Endothelial cell of umbilical vein (primary cell): ENCODE data around the gene ZAR1L. TPM values are rescaled to one million over a fixed set of nuclear protein-coding genes. Genes with fewer than 3 reads are reported as not detected.

ENCODE experiments used
- BruUV-seq: library from RNA; stranded (reverse); fragments of 400-500 nt; replicated peaks from 2 replicates; lab custom pipeline; 2021; lab: Mats Ljungman, UMichigan
- CTCF ChIA-PET: fragments of 300-600, 350-600 bp; sonication (Branson Sonifier 250); formaldehyde crosslinking; loops from one replicate; lab custom pipeline; 2021; ENCODE audit warnings: antibody characterized with exemption, inconsistent platforms; lab: Charles Lee
- POLR2A ChIA-PET: fragments of 300-600, 350-600 bp; sonication (Branson Sonifier 250); formaldehyde crosslinking; loops from one replicate; lab custom pipeline; 2021; ENCODE audit warnings: antibody characterized with exemption, inconsistent platforms; lab: Charles Lee
- DNase-seq: peaks from one replicate; pipeline ENCODE4 v3.0.0-alpha.2; 2011; ENCODE audit warnings: low read depth, low spot score
- FAIRE-seq: peaks from 2 replicates; lab custom pipeline; 2011; peaks lifted over from hg19 to GRCh38; lab: Jason Lieb, UNC
- H2AFZ ChIP-seq: 2 replicates; pipeline ENCODE4 v1.6.0; 2012; ENCODE audit warnings: low read depth, low read length, control low read depth, inconsistent platforms
- H3K27ac ChIP-seq: 2 replicates; pipeline ENCODE4 v1.5.1; 2011; ENCODE audit warnings: low read depth, mild to moderate bottlenecking, control low read depth, low read length, moderate library complexity; ENCODE audit not compliant: insufficient read depth
- H3K27me3 ChIP-seq, 2 experiments: 2 replicates each; pipeline versions ENCODE4 v1.6.0 to v1.6.1; 2011; ENCODE audit warnings: low read length in 2 of 2, mixed read lengths in 1 of 2; ENCODE audit not compliant: control insufficient read depth in 2 of 2, insufficient read depth in 2 of 2
- H3K36me3 ChIP-seq, 2 experiments: 2 replicates in 1 of 2; 3 replicates in 1 of 2; pipeline ENCODE4 v1.5.1; 2011; ENCODE audit warnings: low read length in 2 of 2, mild to moderate bottlenecking in 1 of 2, moderate library complexity in 1 of 2; ENCODE audit not compliant: control insufficient read depth in 2 of 2, insufficient read depth in 2 of 2; ENCODE audit errors: extremely low read depth in 1 of 2
- H3K4me1 ChIP-seq: 3 replicates; pipeline ENCODE4 v1.5.1; 2011; ENCODE audit warnings: mild to moderate bottlenecking, low read length; ENCODE audit not compliant: control insufficient read depth, insufficient read depth; ENCODE audit errors: extremely low read depth
- H3K4me2 ChIP-seq: 2 replicates; pipeline ENCODE4 v1.6.1; 2011; ENCODE audit warnings: low read length, control low read depth, mixed read lengths; ENCODE audit not compliant: insufficient read depth
- H3K4me3 ChIP-seq, 3 experiments: fragments of 200-600 bp in 1 of 3; sonication (generic), shearing (Covaris generic) in 1 of 3; replicated peaks in 1 of 3; 2 replicates each; pipeline ENCODE4 v1.5.1; 2011 to 2016; ENCODE audit warnings: control low read depth in 3 of 3, low read length in 3 of 3, mild to moderate bottlenecking in 2 of 3, inconsistent platforms in 1 of 3, low read depth in 1 of 3, moderate library complexity in 1 of 3; ENCODE audit not compliant: insufficient read depth in 1 of 3
- H3K79me2 ChIP-seq: 2 replicates; pipeline ENCODE4 v1.6.0; 2012; ENCODE audit warnings: low read length, inconsistent platforms; ENCODE audit not compliant: control insufficient read depth, insufficient read depth
- H3K9ac ChIP-seq: replicated peaks from 2 replicates; pipeline ENCODE3; 2011; ENCODE audit warnings: low read length, control low read depth; ENCODE audit not compliant: insufficient read depth; ENCODE audit errors: extremely low read depth
- H3K9me1 ChIP-seq: replicated peaks from 3 replicates; pipeline ENCODE4 v1.6.0; 2011; ENCODE audit warnings: mild to moderate bottlenecking, low read length; ENCODE audit not compliant: control insufficient read depth, insufficient read depth; ENCODE audit errors: extremely low read depth
- H3K9me3 ChIP-seq: replicated peaks from 2 replicates; pipeline ENCODE4 v1.5.1; 2012; ENCODE audit warnings: low read length, inconsistent platforms; ENCODE audit not compliant: control insufficient read depth, insufficient read depth
- H4K20me1 ChIP-seq: replicated peaks from 2 replicates; pipeline ENCODE3; 2011; ENCODE audit warnings: mild to moderate bottlenecking, low read length; ENCODE audit not compliant: control insufficient read depth, insufficient read depth; ENCODE audit errors: extremely low read depth
- EZH2 ChIP-seq: IDR thresholded peaks from 2 replicates; pipeline ENCODE4 v1.6.1; 2012; ENCODE audit warnings: borderline replicate concordance, low read depth, mild to moderate bottlenecking, moderate library complexity, low read length, inconsistent platforms; ENCODE audit not compliant: severe bottlenecking
- FOS ChIP-seq: IDR thresholded peaks from 2 replicates; pipeline ENCODE4 v1.6.1; 2011; ENCODE audit warnings: mild to moderate bottlenecking, low read length, moderate library complexity, borderline replicate concordance; ENCODE audit not compliant: insufficient read depth
- GATA2 ChIP-seq: IDR thresholded peaks from 2 replicates; pipeline ENCODE4 v1.7.0; 2011; ENCODE audit warnings: low read depth, mild to moderate bottlenecking, moderate library complexity, mixed read lengths, low read length; ENCODE audit not compliant: insufficient read length, insufficient read depth
- JUN ChIP-seq: IDR thresholded peaks from 2 replicates; pipeline ENCODE4 v1.6.1; 2011; ENCODE audit warnings: borderline replicate concordance, low read depth; ENCODE audit not compliant: insufficient read length, insufficient read depth
- MAX ChIP-seq: IDR thresholded peaks from 2 replicates; pipeline ENCODE4 v1.6.1; 2011; ENCODE audit not compliant: insufficient read depth, insufficient read length
- MYC ChIP-seq: IDR thresholded peaks from one replicate; pipeline ENCODE4 v1.6.1; 2011; ENCODE audit warnings: mild to moderate bottlenecking, low read depth, low read length
- POLR2A ChIP-seq: IDR thresholded peaks from 2 replicates; pipeline ENCODE4 v1.6.1; 2012; ENCODE audit warnings: low read depth, mild to moderate bottlenecking, control low read depth, low read length
- POLR2AphosphoS5 ChIP-seq: IDR thresholded peaks from 2 replicates; pipeline ENCODE4 v1.6.1; 2012; ENCODE audit warnings: low read depth, mild to moderate bottlenecking, control low read depth, low read length, moderate library complexity; ENCODE audit not compliant: insufficient read depth
- dilution Hi-C: fragments of 300-500 bp; cut with MboI; formaldehyde crosslinking; loops from one replicate; pipeline ENCODE4 v1.15.0; 2019; ENCODE audit warnings: low sequenced_read_pairs; ENCODE audit not compliant: extremely low pct_ligation_motif_present
- intact Hi-C: fragments of 100-400 bp; cut with micrococcal nuclease; formaldehyde crosslinking; loops from one replicate; pipeline ENCODE4 v1.10.0; 2022
- polyA plus RNA-seq, 4 experiments: library from polyadenylated mRNA; depleted of rRNA in 3 of 4; stranded (reverse) in 3 of 4; unstranded in 1 of 4; fragments of >200 nt; gene quantifications; 2 replicates each; pipeline versions ENCODE4 v1.2.1 to v1.2.3, GENCODE V29; 2011 to 2012; ENCODE audit warnings: missing spikeins in 1 of 4
- total RNA-seq: library from RNA; stranded (reverse); gene quantifications from 2 replicates; pipeline ENCODE4 v1.2.3, GENCODE V29; 2021
- TF ChIP-seq, protein P1 (sequence below), 2 donors: IDR thresholded peaks; 1 replicate in 1 of 2; 2 replicates in 1 of 2; pipeline ENCODE4 v1.5.1; 2011; ENCODE audit warnings: low read length in 2 of 2, mild to moderate bottlenecking in 2 of 2, moderate library complexity in 2 of 2, control low read depth in 1 of 2, inconsistent platforms in 1 of 2, low read depth in 1 of 2; ENCODE audit not compliant: insufficient read depth in 1 of 2; ENCODE audit errors: extremely low read depth in 1 of 2

ZAR1L gene
- total and polyA plus RNA-seq, 2 donors (not counting 3 experiments of a cell fraction or from before 2014, with no cell fraction given) = not detected

- Histone ChIP-seq H3K4me2 (peak overlapping the region; percentile 74), H3K27me3 (no peaks in the 10 kb centered on the region), H3K4me1 (peaks cover 51% of the 10 kb centered on the region), H3K27ac (peak overlapping the region; percentile 69), H3K9ac (peak overlapping the region; percentile 45), H3K4me3 (no peak overlapping the region), H4K20me1 (no peaks in the 10 kb centered on the region), H3K9me1 (no peaks in the 10 kb centered on the region), H3K36me3 (no peaks in the 10 kb centered on the region), H3K79me2 (no peaks in the 10 kb centered on the region), H3K9me3 (no peaks in the 10 kb centered on the region), H2AFZ (peak overlapping the region; percentile 40)
- DNase-seq = no peak
- dilution Hi-C loops = no loop called here
- ChIA-PET POLR2A (no interaction called here), CTCF (interaction anchor here (1.1 to 3.1 kb wide), 4 partner anchors 9 to 59 kb away, joined by 4 to 41 read pairs (median 12); partner anchors contain the start of genes BRCA2 and ZAR1L)
- no TSS peak for BruUV-seq
- FAIRE-seq = no peak
- TF ChIP-seq JUN (no peak), MAX (no peak), EZH2 (no peak), GATA2 (no peak), POLR2A (no peak), POLR2AphosphoS5 (no peak), FOS (no peak), MYC (no peak)
- TF ChIP-seq, protein P1, sequence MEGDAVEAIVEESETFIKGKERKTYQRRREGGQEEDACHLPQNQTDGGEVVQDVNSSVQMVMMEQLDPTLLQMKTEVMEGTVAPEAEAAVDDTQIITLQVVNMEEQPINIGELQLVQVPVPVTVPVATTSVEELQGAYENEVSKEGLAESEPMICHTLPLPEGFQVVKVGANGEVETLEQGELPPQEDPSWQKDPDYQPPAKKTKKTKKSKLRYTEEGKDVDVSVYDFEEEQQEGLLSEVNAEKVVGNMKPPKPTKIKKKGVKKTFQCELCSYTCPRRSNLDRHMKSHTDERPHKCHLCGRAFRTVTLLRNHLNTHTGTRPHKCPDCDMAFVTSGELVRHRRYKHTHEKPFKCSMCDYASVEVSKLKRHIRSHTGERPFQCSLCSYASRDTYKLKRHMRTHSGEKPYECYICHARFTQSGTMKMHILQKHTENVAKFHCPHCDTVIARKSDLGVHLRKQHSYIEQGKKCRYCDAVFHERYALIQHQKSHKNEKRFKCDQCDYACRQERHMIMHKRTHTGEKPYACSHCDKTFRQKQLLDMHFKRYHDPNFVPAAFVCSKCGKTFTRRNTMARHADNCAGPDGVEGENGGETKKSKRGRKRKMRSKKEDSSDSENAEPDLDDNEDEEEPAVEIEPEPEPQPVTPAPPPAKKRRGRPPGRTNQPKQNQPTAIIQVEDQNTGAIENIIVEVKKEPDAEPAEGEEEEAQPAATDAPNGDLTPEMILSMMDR (IDR thresholded peaks at IDR 0.05; ENCODE audit: extremely low read depth in 1 of 2, insufficient read depth in 1 of 2, low read depth in 1 of 2, low read length in 2 of 2) = no peak
- intact Hi-C loops = no loop called here
Observed at GRCh38 chr13:32256243-32256642, 58.9 kb downstream of the ZAR1L start.
